ENCODE measurements around the gene FRZB. TPM values are rescaled to one million over a fixed set of nuclear protein-coding genes. Genes with fewer than 3 reads are reported as not detected.
A peak's percentile ranks its signal among the peaks of the same experiment; 100 is the strongest.

FRZB gene
- total RNA-seq, 4 donors from 2014 or later: 1.1 to 6.0 (median 3.1) TPM

DNA sequence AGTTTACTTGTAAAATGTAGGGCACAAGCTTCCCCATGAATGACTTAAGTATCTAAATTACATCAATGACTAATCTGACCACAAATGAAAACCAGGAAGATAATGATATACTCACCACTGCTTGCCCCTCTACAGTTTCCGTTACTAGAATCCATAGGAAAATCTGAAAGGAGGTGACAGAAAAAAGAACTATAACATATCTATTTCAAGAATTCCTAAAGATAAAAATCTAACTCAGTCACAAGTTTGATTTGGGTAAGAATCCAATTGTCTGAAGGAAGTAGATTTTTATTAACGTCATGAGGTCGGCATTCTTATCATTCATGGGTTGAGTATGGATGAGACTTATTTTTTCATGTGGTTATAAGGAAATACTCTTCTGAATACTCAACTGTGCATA lies 7.8 kb downstream of the FRZB start:
- Histone ChIP-seq H3K27ac (no peak overlapping the region), H3K27me3 (no peaks in the 10 kb centered on the region), H3K4me3 (replicated peaks in 1 of 3) (no peak overlapping the region), H3K36me3 (no peaks in the 10 kb centered on the region), H3K4me1 (no peaks in the 10 kb centered on the region), H3K9me3 (no peaks in the 10 kb centered on the region)
- 93 to 97% methylated on average over 3 of the region's 3 CpGs for WGBS, 2 donors
- no peak for DNase-seq
- TF ChIP-seq, protein P1, sequence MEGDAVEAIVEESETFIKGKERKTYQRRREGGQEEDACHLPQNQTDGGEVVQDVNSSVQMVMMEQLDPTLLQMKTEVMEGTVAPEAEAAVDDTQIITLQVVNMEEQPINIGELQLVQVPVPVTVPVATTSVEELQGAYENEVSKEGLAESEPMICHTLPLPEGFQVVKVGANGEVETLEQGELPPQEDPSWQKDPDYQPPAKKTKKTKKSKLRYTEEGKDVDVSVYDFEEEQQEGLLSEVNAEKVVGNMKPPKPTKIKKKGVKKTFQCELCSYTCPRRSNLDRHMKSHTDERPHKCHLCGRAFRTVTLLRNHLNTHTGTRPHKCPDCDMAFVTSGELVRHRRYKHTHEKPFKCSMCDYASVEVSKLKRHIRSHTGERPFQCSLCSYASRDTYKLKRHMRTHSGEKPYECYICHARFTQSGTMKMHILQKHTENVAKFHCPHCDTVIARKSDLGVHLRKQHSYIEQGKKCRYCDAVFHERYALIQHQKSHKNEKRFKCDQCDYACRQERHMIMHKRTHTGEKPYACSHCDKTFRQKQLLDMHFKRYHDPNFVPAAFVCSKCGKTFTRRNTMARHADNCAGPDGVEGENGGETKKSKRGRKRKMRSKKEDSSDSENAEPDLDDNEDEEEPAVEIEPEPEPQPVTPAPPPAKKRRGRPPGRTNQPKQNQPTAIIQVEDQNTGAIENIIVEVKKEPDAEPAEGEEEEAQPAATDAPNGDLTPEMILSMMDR (IDR thresholded peaks at IDR 0.05): no peak
- no peak for TF ChIP-seq POLR2A (IDR thresholded peaks at IDR 0.05)
- intact Hi-C loops (cut with DNase I): no loop called here

DNA sequence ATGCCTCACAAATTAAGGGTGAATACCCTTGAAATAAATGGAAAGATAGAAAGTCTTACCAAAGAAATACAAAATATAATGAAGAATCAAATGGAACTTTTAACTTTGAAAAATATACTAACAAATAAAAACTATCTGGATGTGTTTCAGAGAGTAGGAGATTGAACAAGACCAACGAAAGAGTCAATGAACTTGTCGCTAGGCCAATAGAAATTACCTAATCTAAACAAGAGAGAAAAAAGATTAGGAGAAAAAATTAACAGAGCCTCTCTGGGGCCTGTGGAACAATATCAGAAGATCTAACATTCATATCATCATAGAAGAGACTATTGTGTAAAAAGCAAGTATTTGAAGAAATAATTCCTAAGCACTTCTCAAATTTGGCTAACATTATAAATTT lies 11.1 kb downstream of the FRZB start:
- H3K36me3 ChIP-seq: no peaks in the 10 kb centered on the region
- H3K4me1 ChIP-seq: no peaks in the 10 kb centered on the region
- no peak for TF ChIP-seq POLR2A (IDR thresholded peaks at IDR 0.05)
- TF ChIP-seq, protein P1 (IDR thresholded peaks at IDR 0.05): no peak
- H3K9me3 ChIP-seq: no peaks in the 10 kb centered on the region
- no peaks in the 10 kb centered on the region for H3K27me3 ChIP-seq
- no peak for DNase-seq
- intact Hi-C loops (cut with DNase I): no loop called here
- H3K4me3 ChIP-seq (replicated peaks in 1 of 3): no peak overlapping the region
- 89 to 93% methylated on average over 2 of the region's 2 CpGs for WGBS, 2 donors
- no peak overlapping the region for H3K27ac ChIP-seq

DNA sequence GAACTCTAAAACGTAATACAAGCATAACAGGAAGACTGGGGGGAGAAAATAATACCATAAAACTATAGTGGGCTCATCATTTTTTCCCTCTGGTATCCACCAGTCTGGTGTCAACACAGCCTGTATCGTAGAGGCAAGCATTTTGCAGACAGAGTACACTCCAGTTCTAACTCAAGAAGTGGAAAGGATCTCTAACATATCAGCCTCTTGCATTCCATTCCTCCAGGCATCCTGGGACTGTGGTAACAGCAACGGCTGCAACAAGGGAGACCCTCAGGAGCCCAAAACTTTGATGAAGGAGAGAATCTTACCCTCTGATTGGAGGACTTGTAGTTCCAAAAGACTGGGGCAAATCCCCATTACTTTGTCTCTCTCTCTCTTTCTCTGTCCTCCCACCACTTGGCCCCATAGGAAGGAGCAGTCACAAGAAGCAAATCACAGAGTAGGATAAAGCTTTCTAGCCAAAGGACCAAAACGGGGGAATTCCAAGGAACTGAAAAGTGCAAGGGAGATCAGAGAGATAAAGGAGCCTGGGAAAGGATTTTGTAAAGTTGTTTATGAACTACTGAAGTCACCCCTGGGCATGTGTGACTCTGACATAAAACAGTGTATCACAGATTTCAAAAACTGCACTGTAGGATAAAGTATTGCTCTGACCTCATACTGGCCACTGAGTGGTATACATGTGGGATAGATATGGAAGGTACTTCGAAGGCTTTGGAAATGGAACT lies 11.9 kb downstream of the FRZB start:
- Histone ChIP-seq H3K4me3 (replicated peaks in 1 of 3) (no peak overlapping the region), H3K27me3 (no peaks in the 10 kb centered on the region), H3K27ac (no peak overlapping the region), H3K4me1 (no peaks in the 10 kb centered on the region), H3K9me3 (no peaks in the 10 kb centered on the region), H3K36me3 (no peaks in the 10 kb centered on the region)
- no peak for DNase-seq
- 50% methylated on average over 5 of the region's 5 CpGs for WGBS, 2 donors
- TF ChIP-seq POLR2A (IDR thresholded peaks at IDR 0.05): no peak
- TF ChIP-seq, protein P1 (IDR thresholded peaks at IDR 0.05): no peak
- intact Hi-C loops (cut with DNase I): no loop called here

DNA sequence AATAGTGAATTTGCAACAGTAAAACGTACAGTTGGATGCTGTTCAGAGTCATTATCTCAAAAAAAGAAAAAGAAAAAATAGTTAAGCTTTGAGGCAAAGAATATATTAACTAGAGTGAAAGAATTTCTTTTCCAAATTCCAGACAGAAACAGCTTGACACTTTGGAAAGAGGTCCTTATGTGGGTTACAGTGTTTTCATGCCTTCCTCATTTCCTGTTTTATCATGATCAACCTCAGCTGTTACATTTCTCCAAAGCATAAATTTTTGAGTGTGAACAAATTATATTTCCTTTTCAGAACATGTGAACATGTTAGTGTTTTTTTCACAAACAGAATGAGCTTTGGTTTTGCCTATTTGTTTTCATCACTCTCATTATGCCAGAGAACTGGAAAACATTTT lies 13.6 kb downstream of the FRZB start:
- H3K4me1 ChIP-seq: no peaks in the 10 kb centered on the region
- no peaks in the 10 kb centered on the region for H3K9me3 ChIP-seq
- no peak overlapping the region for H3K27ac ChIP-seq
- TF ChIP-seq, protein P1 (IDR thresholded peaks at IDR 0.05): no peak
- TF ChIP-seq POLR2A (IDR thresholded peaks at IDR 0.05): no peak
- H3K4me3 ChIP-seq (replicated peaks in 1 of 3): no peak overlapping the region
- 60 to 63% methylated on average over 1 of the region's 1 CpG for WGBS, 2 donors
- intact Hi-C loops (cut with DNase I): no loop called here
- H3K36me3 ChIP-seq: no peaks in the 10 kb centered on the region
- no peaks in the 10 kb centered on the region for H3K27me3 ChIP-seq
- DNase-seq: no peak

DNA sequence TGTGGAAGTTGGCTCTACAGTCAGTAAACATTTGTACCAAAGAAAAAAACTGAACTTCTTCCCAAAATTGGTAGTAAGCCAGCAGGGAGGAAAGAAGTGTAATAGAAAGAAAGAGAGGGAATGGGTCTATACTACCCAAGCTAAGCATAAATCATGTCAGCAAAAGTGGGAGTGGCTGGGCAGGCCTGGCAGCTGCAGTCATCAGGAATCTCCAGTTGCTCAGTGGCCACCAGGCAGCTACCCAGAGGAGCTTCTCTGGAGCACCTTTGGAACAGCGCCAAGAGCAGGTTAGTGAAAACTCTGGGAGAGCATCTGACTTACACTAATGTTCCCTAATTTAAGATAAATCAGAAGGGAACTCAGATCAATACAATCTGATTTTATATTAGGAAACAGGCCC lies 14.3 kb downstream of the FRZB start:
- peak; percentile 52 to 54 for DNase-seq
- no peak for TF ChIP-seq POLR2A (IDR thresholded peaks at IDR 0.05)
- TF ChIP-seq, protein P1 (IDR thresholded peaks at IDR 0.05): no peak
- H3K27me3 ChIP-seq: no peaks in the 10 kb centered on the region
- intact Hi-C loops (cut with DNase I): no loop called here
- H3K27ac ChIP-seq: no peak overlapping the region
- no peaks in the 10 kb centered on the region for H3K36me3 ChIP-seq
- no peaks in the 10 kb centered on the region for H3K9me3 ChIP-seq
- no peak overlapping the region for H3K4me3 ChIP-seq (replicated peaks in 1 of 3)
- no peaks in the 10 kb centered on the region for H3K4me1 ChIP-seq
- 79 to 86% methylated on average over 1 of the region's 1 CpG for WGBS, 2 donors

Data from thyroid gland (tissue), 4 donors.